ENCODE data around the gene SH3RF3.

SH3RF3 gene

DNA sequence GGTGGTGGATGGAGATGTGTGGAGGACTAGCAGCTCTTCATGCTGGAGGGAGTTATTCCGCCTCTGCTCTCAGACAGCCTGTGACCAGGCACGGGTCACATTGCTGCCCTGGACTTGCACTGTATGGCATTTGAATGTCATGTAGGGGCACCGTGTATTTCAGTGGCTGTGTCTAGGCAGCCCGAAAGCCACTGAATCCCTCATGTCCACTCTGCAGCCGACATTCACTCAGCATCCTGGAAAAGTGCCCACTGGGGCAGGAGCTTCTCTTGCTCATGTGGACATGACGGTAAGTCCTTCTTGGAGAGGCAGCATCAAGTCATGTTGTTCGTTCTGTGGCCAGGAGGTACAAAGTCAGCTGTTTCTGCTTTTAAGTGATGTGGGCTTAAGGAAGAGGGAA is 127.9 kb downstream of the SH3RF3 start:
- Histone ChIP-seq H2BK15ac (replicated peaks; ENCODE audit: low read depth) (no peak overlapping the region), H3K4me2 (ENCODE audit: low read length) (no peak overlapping the region), H3K4me1 (ENCODE audit: control insufficient read depth, low read depth, low read length) (no peaks in the 10 kb centered on the region), H3K36me3 (ENCODE audit: control insufficient read depth, insufficient read depth, low read length) (no peaks in the 10 kb centered on the region), H3K9ac (ENCODE audit: low read length) (no peak overlapping the region), H4K8ac (ENCODE audit: low read depth, low read length) (no peak overlapping the region), H3K56ac (ENCODE audit: low read length) (no peak overlapping the region), H3K23ac (ENCODE audit: low read length) (no peak overlapping the region), H3K4ac (ENCODE audit: low read depth, low read length) (no peak overlapping the region), H3K27me3 (ENCODE audit: insufficient read depth, low read length, poor library complexity) (no peaks in the 10 kb centered on the region), H3K79me1 (ENCODE audit: low read length) (no peaks in the 10 kb centered on the region), H3K4me3 (ENCODE audit: low read length) (no peak overlapping the region), H3K18ac (ENCODE audit: low read length) (no peak overlapping the region), H2BK120ac (ENCODE audit: low read depth, low read length) (no peak overlapping the region), H4K5ac (ENCODE audit: low read length) (no peak overlapping the region), H3K79me2 (ENCODE audit: control insufficient read depth, insufficient read depth, low read length) (no peaks in the 10 kb centered on the region), H3K27ac (ENCODE audit: low read depth, low read length) (no peak overlapping the region), H2AK5ac (ENCODE audit: low read length) (no peak overlapping the region), H2BK5ac (ENCODE audit: low read length) (no peak overlapping the region)
- DNase-seq: no peak
- WGBS (ENCODE audit: extremely low coverage, insufficient coverage, low lambda C conversion rate): no CpG with 5 or more reads among the region's 7 CpGs

DNA sequence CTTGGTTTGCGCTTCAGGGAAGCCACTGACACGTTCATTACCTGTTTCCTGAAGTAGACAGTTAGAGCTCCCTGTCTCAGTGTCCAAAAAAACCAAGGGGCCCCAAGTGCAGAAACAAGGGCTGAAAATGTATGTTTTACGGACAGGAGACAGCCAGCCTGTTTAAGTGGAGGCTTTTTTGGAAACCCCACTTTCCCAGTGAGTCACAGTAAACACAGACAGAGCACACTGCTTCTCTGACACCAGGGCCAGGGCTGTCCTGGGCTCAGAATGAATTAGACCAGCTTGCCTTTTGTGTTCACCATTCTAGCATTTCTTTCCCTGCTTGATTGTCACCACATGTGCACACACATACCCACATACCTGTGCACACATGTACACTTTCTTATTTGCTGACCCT is 128.6 kb downstream of the SH3RF3 start:
- Histone ChIP-seq H3K9ac (ENCODE audit: low read length) (no peak overlapping the region), H3K36me3 (ENCODE audit: control insufficient read depth, insufficient read depth, low read length) (no peaks in the 10 kb centered on the region), H3K4me3 (ENCODE audit: low read length) (no peak overlapping the region), H2BK15ac (replicated peaks; ENCODE audit: low read depth) (no peak overlapping the region), H3K79me2 (ENCODE audit: control insufficient read depth, insufficient read depth, low read length) (no peaks in the 10 kb centered on the region), H3K18ac (ENCODE audit: low read length) (no peak overlapping the region), H3K79me1 (ENCODE audit: low read length) (no peaks in the 10 kb centered on the region), H3K27me3 (ENCODE audit: insufficient read depth, low read length, poor library complexity) (no peaks in the 10 kb centered on the region), H2AK5ac (ENCODE audit: low read length) (no peak overlapping the region), H2BK120ac (ENCODE audit: low read depth, low read length) (no peak overlapping the region), H2BK5ac (ENCODE audit: low read length) (no peak overlapping the region), H4K8ac (ENCODE audit: low read depth, low read length) (no peak overlapping the region), H4K5ac (ENCODE audit: low read length) (no peak overlapping the region), H3K4me2 (ENCODE audit: low read length) (no peak overlapping the region), H3K4ac (ENCODE audit: low read depth, low read length) (no peak overlapping the region), H3K27ac (ENCODE audit: low read depth, low read length) (no peak overlapping the region), H3K4me1 (ENCODE audit: control insufficient read depth, low read depth, low read length) (no peaks in the 10 kb centered on the region), H3K56ac (ENCODE audit: low read length) (no peak overlapping the region), H3K23ac (ENCODE audit: low read length) (no peak overlapping the region)
- WGBS (ENCODE audit: extremely low coverage, insufficient coverage, low lambda C conversion rate): no CpG with 5 or more reads among the region's 3 CpGs
- DNase-seq: no peak

DNA sequence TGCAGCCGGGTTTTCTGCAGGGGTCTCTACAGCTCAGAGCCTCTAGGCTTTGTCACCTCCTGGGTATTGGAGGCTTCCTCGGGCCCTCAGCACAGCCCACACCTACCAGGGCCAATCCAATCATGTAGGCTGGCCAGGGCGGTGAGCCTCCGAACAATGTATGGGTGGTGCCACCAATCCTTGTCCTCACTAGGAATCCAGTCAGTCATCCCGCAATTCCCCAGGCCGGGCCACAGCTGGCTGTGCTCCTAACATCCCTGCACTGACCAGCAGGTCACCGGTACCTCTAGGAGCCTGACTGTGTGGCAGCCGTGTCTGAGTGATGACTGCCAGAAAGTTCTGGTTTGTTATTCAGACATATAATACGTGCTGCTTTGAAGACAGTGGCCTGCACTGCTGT is 129.4 kb downstream of the SH3RF3 start:
- Histone ChIP-seq H3K9ac (ENCODE audit: low read length) (no peak overlapping the region), H3K36me3 (ENCODE audit: control insufficient read depth, insufficient read depth, low read length) (no peaks in the 10 kb centered on the region), H3K4me1 (ENCODE audit: control insufficient read depth, low read depth, low read length) (no peaks in the 10 kb centered on the region), H2BK15ac (replicated peaks; ENCODE audit: low read depth) (no peak overlapping the region), H3K4me3 (ENCODE audit: low read length) (no peak overlapping the region), H2BK5ac (ENCODE audit: low read length) (no peak overlapping the region), H3K56ac (ENCODE audit: low read length) (no peak overlapping the region), H4K8ac (ENCODE audit: low read depth, low read length) (no peak overlapping the region), H3K79me2 (ENCODE audit: control insufficient read depth, insufficient read depth, low read length) (no peaks in the 10 kb centered on the region), H3K4ac (ENCODE audit: low read depth, low read length) (no peak overlapping the region), H2AK5ac (ENCODE audit: low read length) (no peak overlapping the region), H2BK120ac (ENCODE audit: low read depth, low read length) (no peak overlapping the region), H3K18ac (ENCODE audit: low read length) (no peak overlapping the region), H3K4me2 (ENCODE audit: low read length) (no peak overlapping the region), H3K23ac (ENCODE audit: low read length) (no peak overlapping the region), H3K27ac (ENCODE audit: low read depth, low read length) (no peak overlapping the region), H4K5ac (ENCODE audit: low read length) (no peak overlapping the region), H3K79me1 (ENCODE audit: low read length) (no peaks in the 10 kb centered on the region), H3K27me3 (ENCODE audit: insufficient read depth, low read length, poor library complexity) (no peaks in the 10 kb centered on the region)
- WGBS (ENCODE audit: extremely low coverage, insufficient coverage, low lambda C conversion rate): no CpG with 5 or more reads among the region's 9 CpGs
- no peak for DNase-seq

DNA sequence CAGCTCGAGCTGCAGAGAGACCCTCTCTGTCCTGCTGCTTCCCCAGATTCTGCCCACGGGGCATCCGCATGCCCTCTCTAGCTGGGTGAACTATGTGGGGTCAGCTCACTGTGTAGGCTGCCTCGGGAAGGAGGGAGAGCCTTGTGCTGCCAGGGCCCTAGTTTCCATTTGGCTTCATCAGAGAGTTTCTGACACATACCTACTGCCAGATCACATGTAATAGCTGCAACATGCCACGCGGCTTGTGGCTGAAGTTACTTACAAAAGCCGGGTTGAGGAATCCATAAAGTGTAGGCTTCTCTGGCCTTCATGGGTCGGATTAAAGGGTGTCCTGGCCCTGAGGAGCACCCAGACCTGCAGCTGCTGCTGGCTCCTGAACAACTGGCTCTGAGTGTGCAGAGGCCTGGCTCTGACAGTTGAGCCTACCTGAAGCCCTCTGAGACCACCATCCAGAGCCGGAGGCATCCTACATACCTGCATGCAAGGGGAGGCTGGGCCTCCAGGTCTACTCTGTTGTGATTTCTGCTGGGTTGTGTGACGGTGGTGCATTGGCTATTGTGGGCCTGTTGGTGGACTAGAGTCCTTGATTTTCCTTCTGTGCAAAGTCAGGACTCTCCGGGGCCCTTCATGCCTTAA is 130.0 kb downstream of the SH3RF3 start:
- no peak overlapping the region for H3K4me3 ChIP-seq (ENCODE audit: low read length)
- H3K79me1 ChIP-seq (ENCODE audit: low read length): no peaks in the 10 kb centered on the region
- no peak overlapping the region for H3K27ac ChIP-seq (ENCODE audit: low read depth, low read length)
- no peak for DNase-seq
- no peak overlapping the region for H2BK120ac ChIP-seq (ENCODE audit: low read depth, low read length)
- H3K27me3 ChIP-seq (ENCODE audit: insufficient read depth, low read length, poor library complexity): no peaks in the 10 kb centered on the region
- no peak overlapping the region for H3K9ac ChIP-seq (ENCODE audit: low read length)
- no peaks in the 10 kb centered on the region for H3K36me3 ChIP-seq (ENCODE audit: control insufficient read depth, insufficient read depth, low read length)
- H3K4me2 ChIP-seq (ENCODE audit: low read length): no peak overlapping the region
- no peak overlapping the region for H2AK5ac ChIP-seq (ENCODE audit: low read length)
- no peak overlapping the region for H2BK15ac ChIP-seq (replicated peaks; ENCODE audit: low read depth)
- H2BK5ac ChIP-seq (ENCODE audit: low read length): no peak overlapping the region
- no peak overlapping the region for H3K56ac ChIP-seq (ENCODE audit: low read length)
- H3K79me2 ChIP-seq (ENCODE audit: control insufficient read depth, insufficient read depth, low read length): no peaks in the 10 kb centered on the region
- H3K23ac ChIP-seq (ENCODE audit: low read length): no peak overlapping the region
- no peak overlapping the region for H3K18ac ChIP-seq (ENCODE audit: low read length)
- no CpG with 5 or more reads among the region's 11 CpGs for WGBS (ENCODE audit: extremely low coverage, insufficient coverage, low lambda C conversion rate)
- no peaks in the 10 kb centered on the region for H3K4me1 ChIP-seq (ENCODE audit: control insufficient read depth, low read depth, low read length)
- no peak overlapping the region for H4K8ac ChIP-seq (ENCODE audit: low read depth, low read length)
- no peak overlapping the region for H3K4ac ChIP-seq (ENCODE audit: low read depth, low read length)
- H4K5ac ChIP-seq (ENCODE audit: low read length): no peak overlapping the region

DNA sequence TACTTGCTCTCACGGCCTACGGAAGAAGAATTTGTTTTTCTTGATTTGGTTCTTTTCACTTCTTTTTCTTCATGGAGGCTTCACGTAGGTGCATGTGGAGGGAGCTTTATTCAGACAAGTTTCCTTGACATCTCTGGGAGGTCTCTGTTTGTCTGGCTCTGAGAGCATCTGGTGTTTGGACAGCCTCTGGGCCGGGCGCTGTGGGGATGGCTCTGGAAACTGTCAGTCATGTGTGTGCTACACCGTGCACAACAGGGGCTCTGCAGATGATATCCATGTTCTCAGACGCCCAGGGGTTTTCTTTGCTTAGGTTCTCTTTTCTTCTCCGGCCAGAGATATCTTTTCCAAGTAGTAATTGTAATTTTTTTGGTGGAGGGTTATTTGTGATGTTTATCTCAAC is 130.7 kb downstream of the SH3RF3 start:
- no peak overlapping the region for H3K4me2 ChIP-seq (ENCODE audit: low read length)
- no peak overlapping the region for H2AK5ac ChIP-seq (ENCODE audit: low read length)
- no peak overlapping the region for H2BK15ac ChIP-seq (replicated peaks; ENCODE audit: low read depth)
- no peak overlapping the region for H3K9ac ChIP-seq (ENCODE audit: low read length)
- WGBS (ENCODE audit: extremely low coverage, insufficient coverage, low lambda C conversion rate): no CpG with 5 or more reads among the region's 8 CpGs
- H3K56ac ChIP-seq (ENCODE audit: low read length): no peak overlapping the region
- H3K4me3 ChIP-seq (ENCODE audit: low read length): no peak overlapping the region
- H4K8ac ChIP-seq (ENCODE audit: low read depth, low read length): no peak overlapping the region
- H2BK120ac ChIP-seq (ENCODE audit: low read depth, low read length): no peak overlapping the region
- no peaks in the 10 kb centered on the region for H3K79me2 ChIP-seq (ENCODE audit: control insufficient read depth, insufficient read depth, low read length)
- no peak for DNase-seq
- H2BK5ac ChIP-seq (ENCODE audit: low read length): no peak overlapping the region
- no peak overlapping the region for H3K27ac ChIP-seq (ENCODE audit: low read depth, low read length)
- H3K36me3 ChIP-seq (ENCODE audit: control insufficient read depth, insufficient read depth, low read length): no peaks in the 10 kb centered on the region
- H3K79me1 ChIP-seq (ENCODE audit: low read length): no peaks in the 10 kb centered on the region
- no peaks in the 10 kb centered on the region for H3K4me1 ChIP-seq (ENCODE audit: control insufficient read depth, low read depth, low read length)
- no peak overlapping the region for H3K4ac ChIP-seq (ENCODE audit: low read depth, low read length)
- H3K18ac ChIP-seq (ENCODE audit: low read length): no peak overlapping the region
- no peak overlapping the region for H3K23ac ChIP-seq (ENCODE audit: low read length)
- no peak overlapping the region for H4K5ac ChIP-seq (ENCODE audit: low read length)
- no peaks in the 10 kb centered on the region for H3K27me3 ChIP-seq (ENCODE audit: insufficient read depth, low read length, poor library complexity)

Data from mesendoderm (in vitro differentiated cells).